ENCODE data around the gene CEMIP.

DNA sequence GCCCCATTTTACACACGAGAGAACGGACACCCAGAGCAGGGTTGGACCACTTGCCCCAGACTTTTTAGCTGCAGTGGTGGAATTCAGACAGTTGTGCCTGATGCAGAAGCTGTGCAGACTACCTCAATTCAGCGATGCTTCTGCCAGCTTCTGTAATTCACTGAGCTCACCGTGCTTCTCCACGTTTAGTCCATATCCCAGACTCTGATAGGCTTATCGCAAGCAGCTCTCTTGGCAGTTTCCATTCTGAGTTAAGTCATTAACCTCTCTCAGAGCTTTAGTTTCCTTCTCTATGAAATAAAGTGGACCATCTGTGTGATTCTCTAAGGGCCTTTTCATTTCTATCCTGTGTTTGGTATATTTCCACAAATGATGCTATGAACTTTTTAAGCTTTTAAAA is 47.0 kb upstream of the CEMIP start:
- TF ChIP-seq, protein P1, sequence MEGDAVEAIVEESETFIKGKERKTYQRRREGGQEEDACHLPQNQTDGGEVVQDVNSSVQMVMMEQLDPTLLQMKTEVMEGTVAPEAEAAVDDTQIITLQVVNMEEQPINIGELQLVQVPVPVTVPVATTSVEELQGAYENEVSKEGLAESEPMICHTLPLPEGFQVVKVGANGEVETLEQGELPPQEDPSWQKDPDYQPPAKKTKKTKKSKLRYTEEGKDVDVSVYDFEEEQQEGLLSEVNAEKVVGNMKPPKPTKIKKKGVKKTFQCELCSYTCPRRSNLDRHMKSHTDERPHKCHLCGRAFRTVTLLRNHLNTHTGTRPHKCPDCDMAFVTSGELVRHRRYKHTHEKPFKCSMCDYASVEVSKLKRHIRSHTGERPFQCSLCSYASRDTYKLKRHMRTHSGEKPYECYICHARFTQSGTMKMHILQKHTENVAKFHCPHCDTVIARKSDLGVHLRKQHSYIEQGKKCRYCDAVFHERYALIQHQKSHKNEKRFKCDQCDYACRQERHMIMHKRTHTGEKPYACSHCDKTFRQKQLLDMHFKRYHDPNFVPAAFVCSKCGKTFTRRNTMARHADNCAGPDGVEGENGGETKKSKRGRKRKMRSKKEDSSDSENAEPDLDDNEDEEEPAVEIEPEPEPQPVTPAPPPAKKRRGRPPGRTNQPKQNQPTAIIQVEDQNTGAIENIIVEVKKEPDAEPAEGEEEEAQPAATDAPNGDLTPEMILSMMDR (IDR thresholded peaks at IDR 0.05), result no peak
- no peak for TF ChIP-seq POLR2A (IDR thresholded peaks at IDR 0.05)

Data from lower leg skin (tissue), 3 donors.